ENCODE data around the gene AADAT. TPM values are rescaled to one million over a fixed set of nuclear protein-coding genes. Genes with fewer than 3 reads are reported as not detected.
"Not testable (repeated sequence)": the region's sequence is repeated elsewhere in the genome, so short reads cannot be mapped to it uniquely, and the experiment has no call there.

AADAT gene
- total and polyA plus RNA-seq, 2 donors: 6.0 to 12.1 TPM

DNA sequence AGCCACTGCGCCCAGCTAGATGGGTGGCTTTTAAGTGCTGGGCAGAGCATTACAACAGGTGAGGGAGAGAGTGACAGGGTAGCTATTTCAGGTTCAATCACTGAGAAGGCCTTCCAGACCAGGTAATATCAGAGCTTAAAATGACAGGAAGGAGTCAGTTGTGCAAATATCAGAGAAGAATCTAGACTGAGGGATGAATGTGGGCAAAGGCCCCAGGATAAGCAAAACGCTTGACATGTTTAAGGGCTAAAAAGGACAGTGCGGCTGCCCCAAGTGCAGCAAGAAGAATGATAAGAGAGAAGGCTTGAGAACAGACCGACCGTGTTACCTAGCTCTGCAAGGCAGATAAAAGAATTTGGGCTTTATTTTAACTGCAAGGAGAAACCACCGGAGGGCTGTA lies 18.6 kb downstream of the AADAT start:
- Histone ChIP-seq H3K4me3 (ENCODE audit: low read depth, low read length) (no peak overlapping the region), H3K36me3 (ENCODE audit: insufficient read depth) (peaks cover 1% of the 10 kb centered on the region), H3K4me1 (ENCODE audit: insufficient read depth) (no peaks in the 10 kb centered on the region), H3K27ac (ENCODE audit: low read depth) (no peak overlapping the region)
- DNase-seq (ENCODE audit: extremely low spot score): no peak
- 77% methylated on average over 6 of the region's 6 CpGs for WGBS

- no peak for DNase-seq (ENCODE audit: extremely low spot score)
- no peaks in the 10 kb centered on the region for H3K4me1 ChIP-seq (ENCODE audit: insufficient read depth)
- 94% methylated on average over 8 of the region's 8 CpGs for WGBS
- peaks cover 2% of the 10 kb centered on the region for H3K36me3 ChIP-seq (ENCODE audit: insufficient read depth)
- no peak overlapping the region for H3K4me3 ChIP-seq (ENCODE audit: low read depth, low read length)
- no peak overlapping the region for H3K27ac ChIP-seq (ENCODE audit: low read depth)
Observed at GRCh38 chr4:170068438-170069128, 21.2 kb downstream of the AADAT start.

- H3K4me3 ChIP-seq (ENCODE audit: low read depth, low read length): no peak overlapping the region
- no peaks in the 10 kb centered on the region for H3K4me1 ChIP-seq (ENCODE audit: insufficient read depth)
- no peak for DNase-seq (ENCODE audit: extremely low spot score)
- no peak overlapping the region for H3K27ac ChIP-seq (ENCODE audit: low read depth)
- 75% methylated on average over 4 of the region's 4 CpGs for WGBS
- no peaks in the 10 kb centered on the region for H3K36me3 ChIP-seq (ENCODE audit: insufficient read depth)
Observed at GRCh38 chr4:170059421-170059820, 30.3 kb downstream of the AADAT start.

DNA sequence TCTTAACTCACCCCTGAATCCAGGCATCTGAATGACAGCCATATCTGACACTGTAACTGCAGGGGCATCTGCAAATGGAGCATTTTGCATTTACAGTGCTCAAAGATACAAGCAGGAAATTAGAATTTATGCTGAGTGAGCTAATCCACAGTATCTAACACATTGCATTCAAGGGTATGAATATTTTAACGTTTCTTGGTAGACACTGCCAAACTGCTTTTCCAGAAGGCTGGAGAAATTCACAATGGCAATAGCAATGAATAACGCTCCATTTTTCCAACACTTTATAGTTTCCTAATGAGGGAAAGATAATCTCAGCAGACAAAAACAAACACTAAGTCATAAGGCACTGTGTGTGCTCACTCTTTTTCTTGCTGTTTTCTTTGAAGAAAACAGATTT lies 30.9 kb downstream of the AADAT start:
- Histone ChIP-seq H3K4me1 (ENCODE audit: insufficient read depth) (no peaks in the 10 kb centered on the region), H3K27ac (ENCODE audit: low read depth) (no peak overlapping the region), H3K4me3 (ENCODE audit: low read depth, low read length) (no peak overlapping the region), H3K36me3 (ENCODE audit: insufficient read depth) (no peaks in the 10 kb centered on the region)
- DNase-seq (ENCODE audit: extremely low spot score): no peak
- WGBS: 51% methylated on average over 2 of the region's 2 CpGs

DNA sequence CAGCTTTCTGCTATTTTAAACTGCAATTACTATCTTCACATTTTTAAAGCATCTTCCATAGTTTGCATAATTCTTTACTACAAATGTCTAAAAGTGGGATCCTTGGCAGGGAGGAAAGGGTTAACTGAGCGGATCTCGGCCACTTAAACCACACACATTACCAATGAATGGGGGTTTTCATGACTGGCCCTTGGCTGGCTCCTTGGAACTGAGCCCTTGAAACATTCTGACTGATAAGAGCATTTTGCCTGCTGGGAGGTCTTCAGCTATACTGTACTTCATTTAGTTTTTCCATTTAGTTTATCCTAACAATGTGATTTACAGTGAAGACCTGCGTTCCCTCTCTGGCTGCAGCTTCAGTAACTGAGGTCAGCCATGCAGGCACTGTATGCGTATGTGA lies 31.9 kb downstream of the AADAT start:
- Histone ChIP-seq H3K27ac (ENCODE audit: low read depth) (no peak overlapping the region), H3K4me1 (ENCODE audit: insufficient read depth) (no peaks in the 10 kb centered on the region), H3K4me3 (ENCODE audit: low read depth, low read length) (no peak overlapping the region), H3K36me3 (ENCODE audit: insufficient read depth) (no peaks in the 10 kb centered on the region)
- no peak for DNase-seq (ENCODE audit: extremely low spot score)
- 33% methylated on average over 4 of the region's 4 CpGs for WGBS

DNA sequence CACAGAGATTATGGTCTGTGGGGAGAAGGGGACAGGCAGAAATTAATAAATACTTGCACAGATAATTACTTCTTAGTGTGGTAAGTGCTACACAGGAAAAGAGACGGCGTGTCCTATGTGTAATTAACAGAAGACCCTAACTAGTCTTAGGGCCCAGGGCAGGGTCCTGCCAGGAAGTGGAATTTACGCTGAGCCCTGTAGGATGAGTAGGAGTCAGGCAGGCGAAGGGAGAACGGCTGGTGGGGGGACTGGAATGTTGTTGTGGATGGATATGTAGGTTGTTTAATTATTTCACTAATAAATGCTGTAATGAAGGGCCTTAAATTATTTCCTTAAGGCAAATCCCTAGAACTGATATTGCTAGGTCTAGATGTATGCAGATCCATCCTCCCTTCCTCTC lies 36.8 kb downstream of the AADAT start:
- no peaks in the 10 kb centered on the region for H3K4me1 ChIP-seq (ENCODE audit: insufficient read depth)
- H3K4me3 ChIP-seq (ENCODE audit: low read depth, low read length): no peak overlapping the region
- no peak for DNase-seq (ENCODE audit: extremely low spot score)
- no peaks in the 10 kb centered on the region for H3K36me3 ChIP-seq (ENCODE audit: insufficient read depth)
- H3K27ac ChIP-seq (ENCODE audit: low read depth): no peak overlapping the region
- WGBS: 69% methylated on average over 5 of the region's 5 CpGs

DNA sequence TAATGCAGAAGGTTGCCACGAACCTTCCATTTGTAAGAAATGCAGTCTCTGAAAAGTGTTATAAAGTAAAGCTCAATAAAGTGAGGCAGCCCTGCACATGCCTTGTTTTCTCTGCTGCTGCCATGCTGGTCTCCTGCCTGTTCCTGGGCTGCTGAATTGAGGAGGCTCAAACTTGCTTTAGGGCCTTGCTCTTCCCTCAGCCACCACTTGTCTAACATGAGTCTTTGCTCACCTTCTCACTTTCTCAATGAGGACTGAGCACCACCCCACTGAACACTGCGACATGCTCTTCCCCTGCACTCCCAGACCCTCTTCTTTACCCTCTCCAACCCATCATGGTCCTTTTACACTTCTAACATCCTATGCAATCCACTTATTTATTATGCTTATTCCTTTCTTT lies 38.4 kb downstream of the AADAT start:
- Histone ChIP-seq H3K4me1 (ENCODE audit: insufficient read depth) (no peaks in the 10 kb centered on the region), H3K27ac (ENCODE audit: low read depth) (no peak overlapping the region), H3K4me3 (ENCODE audit: low read depth, low read length) (no peak overlapping the region), H3K36me3 (ENCODE audit: insufficient read depth) (no peaks in the 10 kb centered on the region)
- WGBS: 83% methylated on average over 2 of the region's 2 CpGs
- DNase-seq (ENCODE audit: extremely low spot score): no peak

DNA sequence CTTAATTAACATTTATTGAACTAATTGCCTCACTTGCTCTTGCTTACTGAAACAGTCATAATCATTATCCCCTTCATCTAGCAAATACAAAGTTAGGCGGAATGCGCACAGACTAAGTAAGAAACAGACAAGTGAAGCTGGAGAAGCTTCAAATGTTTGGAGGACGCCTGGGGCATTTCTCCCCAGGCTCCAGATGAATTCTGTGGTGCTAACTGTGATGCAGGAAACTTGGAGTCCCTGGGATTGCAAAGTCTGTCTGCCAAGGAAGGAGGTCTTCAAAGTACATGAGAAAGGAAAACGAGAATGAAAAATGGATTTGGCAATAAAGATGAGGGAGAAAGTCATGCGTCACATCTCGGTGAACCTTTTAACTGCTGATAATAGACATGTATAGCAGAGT lies 40.0 kb downstream of the AADAT start:
- DNase-seq (ENCODE audit: extremely low spot score): no peak
- Histone ChIP-seq H3K4me3 (ENCODE audit: low read depth, low read length) (no peak overlapping the region), H3K36me3 (ENCODE audit: insufficient read depth) (no peaks in the 10 kb centered on the region), H3K4me1 (ENCODE audit: insufficient read depth) (no peaks in the 10 kb centered on the region), H3K27ac (ENCODE audit: low read depth) (no peak overlapping the region)
- WGBS: 75% methylated on average over 6 of the region's 6 CpGs

DNA sequence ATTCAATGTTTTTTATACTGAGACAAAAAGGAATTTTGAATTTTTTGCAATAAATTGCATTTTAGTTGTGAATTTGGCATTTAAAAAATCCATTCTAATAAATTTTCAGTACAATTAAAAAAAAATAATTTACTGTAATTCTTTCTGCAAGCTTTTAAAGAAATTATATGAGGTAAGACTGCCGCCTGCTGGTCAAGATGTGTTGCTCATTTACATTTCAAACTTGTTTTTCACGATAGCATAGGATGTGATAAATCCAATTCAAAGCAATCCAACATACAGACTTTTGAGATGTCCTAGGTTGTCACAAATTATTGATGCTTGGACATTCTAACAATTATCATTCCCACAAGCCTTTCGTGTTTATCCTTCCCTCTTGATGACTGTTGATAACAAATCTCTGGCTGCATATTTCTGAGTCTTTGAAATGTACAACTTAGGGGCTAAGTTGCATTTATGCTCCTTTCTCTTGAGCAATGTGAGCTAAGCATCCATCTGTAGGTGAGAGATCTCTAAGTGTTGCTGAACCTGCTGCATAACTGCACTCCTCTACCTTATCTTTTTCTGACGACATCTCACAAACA lies 41.9 kb downstream of the AADAT start:
- no peaks in the 10 kb centered on the region for H3K36me3 ChIP-seq (ENCODE audit: insufficient read depth)
- H3K27ac ChIP-seq (ENCODE audit: low read depth): no peak overlapping the region
- H3K4me3 ChIP-seq (ENCODE audit: low read depth, low read length): no peak overlapping the region
- no peaks in the 10 kb centered on the region for H3K4me1 ChIP-seq (ENCODE audit: insufficient read depth)
- 16% methylated on average over 4 of the region's 4 CpGs for WGBS
- peak; percentile 41 for DNase-seq (ENCODE audit: extremely low spot score)

- not testable (repeated sequence) for H3K36me3 ChIP-seq (ENCODE audit: insufficient read depth); H3K27ac ChIP-seq (ENCODE audit: low read depth); DNase-seq (ENCODE audit: extremely low spot score); H3K4me3 ChIP-seq (ENCODE audit: low read depth, low read length); H3K4me1 ChIP-seq (ENCODE audit: insufficient read depth)
- WGBS: 95% methylated on average over 17 of the region's 24 CpGs
Observed at GRCh38 chr4:170046156-170046555, 43.6 kb downstream of the AADAT start.

- DNase-seq (ENCODE audit: extremely low spot score): no peak
- no peak overlapping the region for H3K27ac ChIP-seq (ENCODE audit: low read depth)
- WGBS: 88% methylated on average over 12 of the region's 12 CpGs
- no peak overlapping the region for H3K4me3 ChIP-seq (ENCODE audit: low read depth, low read length)
- no peaks in the 10 kb centered on the region for H3K36me3 ChIP-seq (ENCODE audit: insufficient read depth)
- no peaks in the 10 kb centered on the region for H3K4me1 ChIP-seq (ENCODE audit: insufficient read depth)
Observed at GRCh38 chr4:170040031-170040680, 49.6 kb downstream of the AADAT start.

- no peak overlapping the region for H3K4me3 ChIP-seq (ENCODE audit: low read depth, low read length)
- DNase-seq (ENCODE audit: extremely low spot score): no peak
- H3K27ac ChIP-seq (ENCODE audit: low read depth): no peak overlapping the region
- WGBS: 64% methylated on average over 4 of the region's 4 CpGs
- no peaks in the 10 kb centered on the region for H3K36me3 ChIP-seq (ENCODE audit: insufficient read depth)
- H3K4me1 ChIP-seq (ENCODE audit: insufficient read depth): no peaks in the 10 kb centered on the region
Observed at GRCh38 chr4:170038769-170039168, 51.0 kb downstream of the AADAT start.

GRCh38 chr4:170038232-170038631 lies 51.5 kb downstream of the AADAT start:
- no peaks in the 10 kb centered on the region for H3K36me3 ChIP-seq (ENCODE audit: insufficient read depth)
- WGBS: 83% methylated on average over 7 of the region's 7 CpGs
- no peak for DNase-seq (ENCODE audit: extremely low spot score)
- H3K27ac ChIP-seq (ENCODE audit: low read depth): no peak overlapping the region
- no peak overlapping the region for H3K4me3 ChIP-seq (ENCODE audit: low read depth, low read length)
- H3K4me1 ChIP-seq (ENCODE audit: insufficient read depth): no peaks in the 10 kb centered on the region

- Histone ChIP-seq H3K4me3 (ENCODE audit: low read depth, low read length) (no peak overlapping the region), H3K27ac (ENCODE audit: low read depth) (no peak overlapping the region), H3K4me1 (ENCODE audit: insufficient read depth) (no peaks in the 10 kb centered on the region), H3K36me3 (ENCODE audit: insufficient read depth) (no peaks in the 10 kb centered on the region)
- DNase-seq (ENCODE audit: extremely low spot score): no peak
- 82% methylated on average over 1 of the region's 1 CpG for WGBS
Observed at GRCh38 chr4:170037481-170037880, 52.3 kb downstream of the AADAT start.

All from urinary bladder (tissue), 4 donors.